ENCODE measurements around the gene C1GALT1C1L.
"Not testable (repeated sequence)": the region's sequence is repeated elsewhere in the genome, so short reads cannot be mapped to it uniquely, and the experiment has no call there.

Gene C1GALT1C1L

GRCh38 chr2:43653506-43653905, 22.7 kb downstream of the C1GALT1C1L start:
- no peak for DNase-seq
- no peak for ATAC-seq

- ATAC-seq: no peak
- no peak for DNase-seq
Measured at GRCh38 chr2:43648994-43649701, 27.1 kb downstream of the C1GALT1C1L start.

GRCh38 chr2:43643680-43644079, 32.5 kb downstream of the C1GALT1C1L start:
- no peak for DNase-seq
- ATAC-seq: no peak

GRCh38 chr2:43642363-43642762, 33.9 kb downstream of the C1GALT1C1L start:
- DNase-seq (no peak), ATAC-seq (no peak)

- peak; percentile 100 for ATAC-seq
- DNase-seq: peak; percentile 95
Measured at GRCh38 chr2:43637030-43637803, 39.0 kb downstream of the C1GALT1C1L start, which contains the start of gene PLEKHH2. TSS of gene PLEKHH2 (plus strand) at chr2:43637260. CDS start at chr2:43644674, 7,414 bp downstream.

- DNase-seq (peak; percentile 6), ATAC-seq (no peak)
Measured at GRCh38 chr2:43636621-43637020, 39.6 kb downstream of the C1GALT1C1L start.

GRCh38 chr2:43636153-43636552, 40.1 kb downstream of the C1GALT1C1L start:
- not testable (repeated sequence) for DNase-seq, ATAC-seq

- DNase-seq (no peak), ATAC-seq (no peak)
Measured at GRCh38 chr2:43634604-43635306, 41.5 kb downstream of the C1GALT1C1L start.

GRCh38 chr2:43631618-43632317, 44.5 kb downstream of the C1GALT1C1L start:
- DNase-seq: no peak
- ATAC-seq: no peak

All from stimulated activated naive CD8-positive, alpha-beta T cell treated with anti-CD3 and anti-CD28 coated beads, Interleukin-15, Interleukin-2, amounts not matched to agents 100 U/mL and 50 U/mL, for 24 hours (primary cell).